Type B pancreatic cell (in vitro differentiated cells): ENCODE measurements around the gene MAP1B. TPM values are rescaled to one million over a fixed set of nuclear protein-coding genes. Genes with fewer than 3 reads are reported as not detected.

Experiments used
- DNase-seq: peaks from one replicate; pipeline ENCODE4 v3.0.0; 2021; ENCODE audit warnings: mixed read lengths; ENCODE audit not compliant: unreplicated experiment; ENCODE audit errors: extremely low spot score
- H3K27ac Mint-ChIP-seq: 2 replicates; pipeline ENCODE4 v1.8.0; 2021; ENCODE audit warnings: mild to moderate bottlenecking, mixed read lengths
- H3K27me3 Mint-ChIP-seq: 2 replicates; pipeline ENCODE4 v1.8.0; 2021; ENCODE audit warnings: mixed read lengths
- H3K36me3 Mint-ChIP-seq: 2 replicates; pipeline ENCODE4 v1.8.0; 2021; ENCODE audit warnings: mixed read lengths
- H3K4me1 Mint-ChIP-seq: one replicate; pipeline ENCODE4 v1.8.0; 2021; ENCODE audit warnings: mixed read lengths; ENCODE audit not compliant: unreplicated experiment
- H3K4me3 Mint-ChIP-seq: 2 replicates; pipeline ENCODE4 v1.8.0; 2021; ENCODE audit warnings: mild to moderate bottlenecking, mixed read lengths
- H3K9me3 Mint-ChIP-seq: 2 replicates; pipeline ENCODE4 v1.8.0; 2021; ENCODE audit warnings: mixed read lengths
- CTCF ChIP-seq: fragments of 200-600 bp; sonication (generic); conservative IDR thresholded peaks from 2 replicates; pipeline ENCODE4 v1.5.0; 2021; ENCODE audit warnings: antibody characterized with exemption, mild to moderate bottlenecking
- total RNA-seq: library from RNA; stranded (reverse); gene quantifications from 2 replicates; pipeline ENCODE4 v1.2.1, GENCODE V29; 2021; ENCODE audit warnings: low replicate concordance

The MAP1B gene
- total RNA-seq, 1 donor from 2014 or later = 124 TPM

GRCh38 chr5:72232838-72233237 lies 125.6 kb downstream of the MAP1B start:
- H3K9me3 Mint-ChIP-seq = no peaks in the 10 kb centered on the region
- H3K4me3 Mint-ChIP-seq = no peak overlapping the region
- H3K27me3 Mint-ChIP-seq = no peaks in the 10 kb centered on the region
- peaks cover 27% of the 10 kb centered on the region for H3K36me3 Mint-ChIP-seq
- DNase-seq = no peak
- peak overlapping the region; percentile 62 for H3K27ac Mint-ChIP-seq
- TF ChIP-seq CTCF = no peak
- no peaks in the 10 kb centered on the region for H3K4me1 Mint-ChIP-seq

GRCh38 chr5:72233835-72234234 lies 126.6 kb downstream of the MAP1B start:
- no peak for TF ChIP-seq CTCF
- H3K4me3 Mint-ChIP-seq = no peak overlapping the region
- H3K27me3 Mint-ChIP-seq = no peaks in the 10 kb centered on the region
- H3K4me1 Mint-ChIP-seq = no peaks in the 10 kb centered on the region
- H3K9me3 Mint-ChIP-seq = no peaks in the 10 kb centered on the region
- DNase-seq = no peak
- peaks cover 26% of the 10 kb centered on the region for H3K36me3 Mint-ChIP-seq
- H3K27ac Mint-ChIP-seq = peak overlapping the region; percentile 80

DNA sequence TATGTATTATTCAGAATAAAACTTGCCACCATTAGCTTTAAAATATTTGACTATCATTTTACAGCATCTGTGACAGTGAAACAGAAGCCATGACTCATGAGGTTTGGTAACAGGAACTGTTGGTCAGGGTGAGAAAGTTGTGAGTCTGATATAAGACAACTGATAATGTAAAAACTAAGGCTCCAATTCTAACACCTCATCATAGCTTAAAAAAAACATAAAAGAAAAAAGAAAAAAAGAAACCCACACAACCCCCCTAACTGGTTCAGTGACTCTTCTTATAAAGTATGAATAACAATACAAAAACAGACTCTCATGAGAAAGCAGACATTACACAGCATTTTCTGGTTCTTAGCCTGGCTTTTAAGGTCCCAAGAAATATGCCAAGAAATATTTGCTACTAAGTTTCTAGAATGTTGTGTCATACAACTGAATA lies 127.0 kb downstream of the MAP1B start:
- Mint-ChIP-seq H3K36me3 (peaks cover 26% of the 10 kb centered on the region), H3K4me1 (no peaks in the 10 kb centered on the region), H3K4me3 (peak overlapping the region; percentile 50), H3K9me3 (no peaks in the 10 kb centered on the region), H3K27me3 (no peaks in the 10 kb centered on the region), H3K27ac (peak overlapping the region; percentile 80)
- no peak for DNase-seq
- TF ChIP-seq CTCF = no peak

DNA sequence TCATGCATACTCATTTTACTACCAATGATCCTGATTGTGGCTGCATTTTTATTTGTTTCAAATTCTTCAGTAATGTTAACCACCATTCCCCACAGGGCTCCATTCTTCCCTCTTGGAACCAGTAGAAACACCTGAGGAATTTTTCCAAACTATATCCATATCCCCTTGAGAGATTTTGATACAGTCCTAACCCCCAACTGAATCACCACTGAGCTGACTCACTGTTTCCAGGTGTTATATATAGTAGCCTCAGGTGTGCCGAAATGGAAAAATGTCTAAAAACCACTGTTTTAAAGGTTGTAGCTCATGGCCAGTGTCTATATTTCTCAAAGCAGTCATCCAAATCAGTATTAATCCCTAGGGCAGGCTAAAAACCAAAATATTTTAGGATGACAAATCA lies 127.6 kb downstream of the MAP1B start:
- no peaks in the 10 kb centered on the region for H3K4me1 Mint-ChIP-seq
- peak overlapping the region; percentile 80 for H3K27ac Mint-ChIP-seq
- H3K4me3 Mint-ChIP-seq = no peak overlapping the region
- H3K27me3 Mint-ChIP-seq = no peaks in the 10 kb centered on the region
- no peak for TF ChIP-seq CTCF
- H3K36me3 Mint-ChIP-seq = peaks cover 26% of the 10 kb centered on the region
- H3K9me3 Mint-ChIP-seq = no peaks in the 10 kb centered on the region
- no peak for DNase-seq

GRCh38 chr5:72235725-72236124 lies 128.4 kb downstream of the MAP1B start:
- Mint-ChIP-seq H3K9me3 (no peaks in the 10 kb centered on the region), H3K27ac (no peak overlapping the region), H3K4me1 (no peaks in the 10 kb centered on the region), H3K27me3 (no peaks in the 10 kb centered on the region), H3K4me3 (no peak overlapping the region), H3K36me3 (peaks cover 19% of the 10 kb centered on the region)
- DNase-seq = no peak
- no peak for TF ChIP-seq CTCF

DNA sequence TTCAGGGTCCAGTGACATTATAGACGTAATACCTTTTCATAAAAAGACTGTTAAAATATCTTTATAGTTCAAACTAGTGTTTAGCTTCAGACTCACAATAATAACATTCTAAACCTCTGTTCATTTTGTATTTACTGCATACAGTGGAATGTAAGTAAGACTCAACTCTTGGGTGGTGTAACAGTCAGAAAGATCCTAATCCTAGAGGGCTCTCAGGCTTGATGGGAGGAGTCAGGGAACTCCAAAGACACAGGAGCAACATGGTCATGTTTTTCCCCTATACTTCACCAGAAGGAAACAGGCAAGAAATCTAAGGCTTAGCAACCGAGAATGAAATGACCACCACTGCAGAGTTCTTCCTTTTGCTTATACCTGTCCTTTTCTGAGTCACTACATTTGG lies 130.1 kb downstream of the MAP1B start:
- H3K36me3 Mint-ChIP-seq = peaks cover 11% of the 10 kb centered on the region
- TF ChIP-seq CTCF = no peak
- H3K4me3 Mint-ChIP-seq = no peak overlapping the region
- no peaks in the 10 kb centered on the region for H3K27me3 Mint-ChIP-seq
- peaks cover 8% of the 10 kb centered on the region for H3K4me1 Mint-ChIP-seq
- H3K9me3 Mint-ChIP-seq = no peaks in the 10 kb centered on the region
- H3K27ac Mint-ChIP-seq = no peak overlapping the region
- no peak for DNase-seq
